HG02970 (cell line): Measurements from ENCODE around the gene CCDC85C.

Experiments
- ATAC-seq: cut with Tn5 transposase; IDR thresholded peaks from one replicate; pipeline ENCODE4 v1.9.1; 2021; ENCODE audit warnings: mild to moderate bottlenecking, moderate library complexity, moderate number of reproducible peaks; ENCODE audit not compliant: unreplicated experiment, low FRiP score

The CCDC85C gene

DNA sequence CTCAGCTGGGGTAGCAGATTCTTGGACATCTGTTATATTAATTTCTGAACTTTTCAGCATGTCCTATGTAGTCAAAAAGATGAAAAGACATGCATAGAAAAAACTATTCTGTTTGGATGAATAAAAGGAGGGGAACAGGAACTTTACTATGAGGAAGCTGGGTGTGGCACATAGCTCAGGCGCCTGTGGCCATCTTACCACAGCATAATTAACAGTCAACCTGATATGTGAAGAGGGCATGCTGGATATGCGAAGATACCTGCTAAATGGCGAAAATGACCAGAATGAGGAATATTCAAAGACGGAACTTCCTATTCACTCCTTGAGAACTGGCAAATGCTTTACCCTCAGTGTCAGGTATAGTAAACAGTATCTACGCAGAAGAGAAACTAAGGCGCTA lies 141.8 kb downstream of the CCDC85C start:
- no peak for ATAC-seq

- ATAC-seq, result no peak
Observed at GRCh38 chr14:99461411-99462085, 142.5 kb downstream of the CCDC85C start.

DNA sequence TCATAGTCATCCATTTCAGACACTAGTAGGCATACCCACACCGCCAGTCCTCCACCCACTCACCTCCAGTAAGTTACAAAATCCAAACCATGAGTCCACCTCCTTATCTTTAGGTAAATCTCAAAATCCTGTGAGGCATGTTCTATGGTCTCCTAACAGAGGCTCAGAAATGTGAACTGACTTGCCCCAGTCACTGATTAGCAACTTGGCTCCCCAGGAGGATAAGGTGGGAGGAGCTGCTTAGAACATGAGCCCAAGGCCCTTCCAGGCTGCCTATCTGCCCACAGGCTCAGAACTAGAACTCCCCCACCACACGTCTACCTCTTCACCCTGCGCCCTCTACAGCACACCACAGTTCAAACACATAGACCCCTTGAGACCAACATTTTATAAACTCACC lies 143.2 kb downstream of the CCDC85C start:
- ATAC-seq, result no peak

GRCh38 chr14:99459481-99460100 lies 144.4 kb downstream of the CCDC85C start:
- no peak for ATAC-seq

- ATAC-seq, result no peak
Observed at GRCh38 chr14:99454246-99454645, 149.8 kb downstream of the CCDC85C start.

- ATAC-seq, result no peak
Observed at GRCh38 chr14:99452968-99453367, 151.0 kb downstream of the CCDC85C start.

GRCh38 chr14:99451234-99451633 lies 152.8 kb downstream of the CCDC85C start:
- no peak for ATAC-seq

GRCh38 chr14:99450266-99450665 lies 153.7 kb downstream of the CCDC85C start:
- ATAC-seq, result no peak
